CD4-positive, alpha-beta T cell treated with Interleukin-21 for 1 hour (primary cell): ENCODE results near the gene BEGAIN.

Experiments
- DNase-seq: peaks from one replicate; pipeline ENCODE4 v3.0.0-alpha.2; 2020

BEGAIN gene

DNA sequence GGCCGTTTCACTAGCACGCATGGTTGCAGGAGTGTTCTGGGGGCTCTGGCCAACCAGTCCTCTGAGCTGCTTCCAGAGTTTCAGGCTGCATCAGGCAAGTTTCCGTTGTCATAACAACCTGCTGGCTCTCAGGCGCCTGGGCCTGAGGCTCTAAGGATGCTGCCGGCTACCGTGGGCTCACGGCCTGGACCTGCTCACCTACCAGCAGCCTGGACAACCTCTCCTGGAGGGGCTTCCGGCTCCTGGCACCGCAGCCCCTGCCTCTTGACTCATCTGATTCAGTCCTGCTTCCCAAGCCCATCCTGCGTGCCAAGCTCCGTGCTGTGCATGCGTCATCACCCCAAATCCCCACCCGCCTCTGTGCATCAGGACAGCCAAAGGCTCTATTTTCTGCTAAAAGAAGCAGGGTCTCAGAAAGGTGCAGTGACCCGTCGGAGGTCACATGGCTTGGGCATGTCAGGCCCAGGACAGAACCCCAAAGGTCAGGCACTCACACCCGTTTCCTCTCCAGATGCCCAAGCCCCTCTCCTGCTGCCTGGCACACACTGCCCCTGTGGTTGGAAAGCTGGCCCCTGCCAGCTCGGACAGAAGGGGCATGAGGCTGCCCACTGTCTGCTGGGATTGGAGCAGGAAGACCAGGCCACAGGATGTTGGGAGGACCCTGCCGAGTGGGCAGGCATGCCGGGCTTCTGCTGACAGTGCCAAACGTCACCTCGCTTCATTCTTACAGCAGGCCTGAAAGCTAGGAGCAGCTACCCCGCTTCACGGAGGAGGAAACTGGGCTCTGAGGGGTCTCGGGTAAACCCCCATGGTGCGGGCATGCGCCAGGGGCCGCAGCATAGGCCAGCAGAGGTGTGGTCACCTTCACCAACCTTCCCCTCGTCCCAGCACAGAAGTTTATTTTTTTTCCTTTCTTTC, 5.7 kb downstream of the BEGAIN start:
- DNase-seq = no peak

DNA sequence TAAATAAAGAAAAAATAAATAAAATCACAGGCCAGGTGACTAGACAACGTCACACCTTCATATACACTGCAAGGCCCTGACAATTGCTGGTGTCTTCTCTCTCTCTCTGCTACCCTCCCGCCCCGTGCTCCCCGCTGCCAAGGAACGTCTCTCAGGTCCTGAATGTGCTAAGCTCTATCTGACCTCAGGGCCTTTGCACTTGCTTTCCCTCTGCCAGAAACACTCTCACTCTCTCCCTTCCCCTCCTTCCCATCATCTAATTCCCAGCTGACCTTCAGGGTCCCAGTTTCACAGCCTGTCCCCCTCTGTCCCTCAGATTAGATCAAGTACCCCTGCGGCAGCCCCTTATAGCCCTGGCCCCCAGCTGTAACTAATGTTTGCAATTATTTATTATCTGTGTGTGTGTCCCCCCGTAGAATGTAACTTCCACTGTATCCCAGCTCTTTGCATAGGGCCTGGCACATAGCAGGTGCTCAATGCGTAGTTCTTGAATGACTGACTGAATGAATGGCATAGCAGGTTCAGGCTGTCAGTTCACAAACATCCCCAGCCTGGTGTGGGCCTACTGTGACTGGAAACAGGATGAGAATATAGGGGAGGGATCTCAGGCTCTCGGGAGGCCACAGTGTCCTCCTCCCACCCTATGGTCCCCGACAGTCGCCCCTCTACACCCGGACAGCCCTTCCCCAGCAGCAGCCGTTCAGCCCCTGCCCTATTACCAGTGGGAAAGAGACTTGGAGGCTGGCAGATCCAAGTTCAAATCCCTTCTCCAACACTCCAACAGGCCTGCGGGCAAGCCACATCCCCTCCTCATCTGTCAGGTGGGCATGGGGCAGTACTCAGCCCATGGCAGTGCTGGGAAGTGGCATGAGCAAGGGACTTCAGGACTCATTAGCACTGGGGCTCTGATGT, 6.6 kb downstream of the BEGAIN start:
- DNase-seq = no peak

DNA sequence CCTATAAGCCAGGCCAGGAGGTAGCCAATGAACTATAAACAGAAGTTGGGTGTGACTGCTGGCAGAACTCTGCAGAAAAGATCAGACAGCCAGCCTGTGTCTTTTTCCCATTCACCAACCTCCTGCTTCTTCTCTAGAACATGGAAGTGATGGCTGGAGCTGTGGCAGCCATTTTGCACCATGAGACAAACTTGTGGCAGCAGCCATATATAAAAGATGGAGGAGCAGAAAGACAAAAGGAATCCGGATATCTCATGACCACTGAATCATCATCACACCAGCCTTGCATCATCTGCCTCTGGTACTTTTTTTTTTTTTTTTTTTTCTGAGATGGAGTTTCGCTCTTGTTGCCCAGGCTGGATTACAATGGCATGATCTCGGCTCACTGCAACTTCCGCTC, 8.7 kb downstream of the BEGAIN start:
- DNase-seq = no peak

DNA sequence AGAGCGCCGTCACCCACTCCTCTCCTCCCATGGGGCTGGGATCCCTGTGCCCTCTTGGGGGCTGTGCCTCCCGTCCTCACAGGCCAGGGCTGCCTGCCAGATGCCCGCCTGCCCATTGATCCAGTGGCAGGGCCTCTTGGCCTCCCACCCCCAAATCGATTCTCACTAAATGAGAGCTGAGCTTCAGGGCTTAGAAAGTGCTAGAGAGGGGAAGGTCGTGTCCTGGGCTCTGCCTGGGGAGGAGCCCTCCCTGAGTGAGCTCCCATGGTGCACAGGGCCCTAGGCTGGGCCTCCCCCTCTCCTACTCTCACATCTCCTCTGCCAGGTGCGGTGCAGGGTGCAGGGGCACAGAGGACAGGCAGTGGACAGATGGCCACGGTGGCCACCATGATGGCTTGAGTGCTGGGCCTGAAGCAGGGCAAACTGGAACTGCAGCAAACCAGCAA, 9.2 kb downstream of the BEGAIN start:
- DNase-seq = no peak

GRCh38 chr14:100577321-100577985, 9.8 kb downstream of the BEGAIN start:
- no peak for DNase-seq

- no peak for DNase-seq
These were observed 10.8 kb downstream of the BEGAIN start for GRCh38 chr14:100576091-100577085.

DNA sequence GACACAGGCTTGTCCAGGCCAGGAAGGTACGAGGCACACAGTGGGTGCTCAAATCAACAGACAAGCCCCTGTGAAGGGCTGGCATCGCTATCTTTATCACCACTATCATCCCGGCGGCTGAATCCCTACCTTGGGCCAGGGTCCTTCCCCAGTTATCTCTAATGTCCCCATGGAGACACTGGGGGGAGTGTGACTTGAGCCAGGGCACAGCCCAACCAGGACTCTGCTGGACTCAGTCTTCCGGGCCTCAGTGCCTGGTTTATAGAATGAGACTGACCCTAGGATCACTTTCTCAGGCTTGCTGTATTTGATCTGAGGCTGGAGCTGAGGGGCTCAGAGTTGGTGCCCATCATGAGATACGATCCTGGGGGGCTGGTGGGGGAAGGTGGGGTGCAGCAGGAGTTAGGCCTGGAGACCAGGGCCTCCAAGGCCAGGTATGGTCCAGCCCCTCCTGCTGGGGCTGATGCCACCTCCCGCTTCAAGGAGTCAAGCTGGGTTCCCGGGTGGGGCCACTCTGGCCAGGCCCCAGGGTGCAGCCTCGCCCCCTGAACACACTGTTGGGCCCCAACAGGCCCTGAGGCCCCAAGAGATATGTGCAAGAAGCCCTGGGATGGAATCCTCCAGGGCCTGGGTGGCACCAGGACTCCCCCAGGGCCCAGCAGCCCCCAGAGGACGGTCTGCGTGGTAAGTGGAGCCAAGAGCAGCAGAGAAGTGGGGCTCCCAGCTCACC, 11.8 kb downstream of the BEGAIN start:
- DNase-seq = no peak

DNA sequence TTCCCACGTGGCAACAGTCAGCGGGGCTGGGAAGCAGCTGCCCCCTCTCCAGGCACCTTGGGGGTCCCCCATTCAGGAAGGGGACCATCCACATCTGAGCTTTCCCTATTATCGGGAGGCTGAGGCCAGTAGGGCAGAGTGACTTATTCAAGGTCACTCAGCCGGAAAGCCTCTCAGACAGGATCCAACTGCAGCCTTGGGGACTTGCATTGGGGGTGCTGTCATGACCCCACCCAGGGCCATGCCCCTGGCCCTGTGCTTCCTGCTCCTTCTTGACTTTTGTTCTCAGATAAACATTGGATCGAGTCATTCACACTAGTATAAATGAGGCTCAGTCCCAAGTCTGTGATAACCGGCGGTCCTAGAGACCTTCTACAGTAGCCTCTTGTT, 12.6 kb downstream of the BEGAIN start:
- DNase-seq = no peak

GRCh38 chr14:100573757-100574641, 13.2 kb downstream of the BEGAIN start:
- DNase-seq = no peak

DNA sequence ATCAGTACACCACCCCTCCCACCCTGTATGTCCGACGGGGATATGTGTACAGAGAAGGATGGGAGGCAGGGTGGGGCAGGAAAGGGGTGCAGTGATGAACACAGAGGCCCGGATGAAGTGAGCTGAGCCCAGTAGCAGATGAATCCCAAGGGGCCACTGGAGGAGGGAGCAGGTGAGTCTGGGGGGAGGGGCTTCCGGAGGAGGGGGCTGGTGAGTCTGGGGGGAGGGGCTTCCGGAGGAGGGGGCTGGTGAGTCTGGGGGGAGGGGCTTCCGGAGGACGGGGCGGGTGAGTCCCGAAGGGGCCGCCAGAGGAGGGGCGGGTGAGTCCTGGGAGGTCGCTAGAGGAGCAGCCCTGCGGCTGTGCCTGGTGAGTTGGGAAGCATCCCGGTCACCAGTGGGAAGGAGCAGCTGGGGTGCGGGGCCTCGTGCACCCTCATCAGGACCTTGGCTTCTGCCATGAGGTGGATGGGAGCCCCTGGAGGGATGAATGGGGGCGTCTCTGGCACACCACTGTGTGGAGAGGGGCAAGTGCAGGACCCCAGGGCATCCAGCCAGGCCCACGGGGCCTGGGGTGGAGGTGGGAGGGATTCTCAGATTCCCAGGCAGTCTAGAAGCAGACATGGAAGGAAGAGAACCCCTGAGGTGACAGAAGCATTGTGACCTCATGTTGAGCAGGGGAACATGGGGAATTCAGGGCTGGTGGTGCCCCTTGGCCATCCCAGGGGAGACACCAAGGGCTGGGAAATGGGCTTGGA, 14.0 kb downstream of the BEGAIN start:
- DNase-seq = no peak

DNA sequence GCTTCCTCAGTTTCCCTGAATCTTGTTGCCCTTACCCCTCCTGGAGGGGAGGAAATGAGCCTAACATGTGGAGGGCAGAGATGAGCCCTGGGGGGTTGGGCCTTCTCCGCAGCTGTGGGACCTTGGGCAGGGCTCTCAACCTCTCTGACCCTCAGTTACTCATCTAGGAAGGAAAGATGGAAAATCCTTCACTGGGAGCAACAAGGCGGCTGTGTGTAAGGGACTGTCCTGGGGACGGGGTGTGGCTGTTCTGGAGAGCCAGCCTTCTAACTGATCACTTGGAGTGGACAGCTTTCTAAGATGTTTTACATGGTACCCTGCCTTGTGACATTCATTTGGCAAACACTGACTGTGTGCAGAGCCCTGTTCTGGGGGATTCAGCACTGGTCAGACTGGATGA, 14.7 kb downstream of the BEGAIN start:
- no peak for DNase-seq

GRCh38 chr14:100571837-100572236, 15.4 kb downstream of the BEGAIN start:
- no peak for DNase-seq

- no peak for DNase-seq
These were observed 16.3 kb downstream of the BEGAIN start for GRCh38 chr14:100570726-100571454.

DNA sequence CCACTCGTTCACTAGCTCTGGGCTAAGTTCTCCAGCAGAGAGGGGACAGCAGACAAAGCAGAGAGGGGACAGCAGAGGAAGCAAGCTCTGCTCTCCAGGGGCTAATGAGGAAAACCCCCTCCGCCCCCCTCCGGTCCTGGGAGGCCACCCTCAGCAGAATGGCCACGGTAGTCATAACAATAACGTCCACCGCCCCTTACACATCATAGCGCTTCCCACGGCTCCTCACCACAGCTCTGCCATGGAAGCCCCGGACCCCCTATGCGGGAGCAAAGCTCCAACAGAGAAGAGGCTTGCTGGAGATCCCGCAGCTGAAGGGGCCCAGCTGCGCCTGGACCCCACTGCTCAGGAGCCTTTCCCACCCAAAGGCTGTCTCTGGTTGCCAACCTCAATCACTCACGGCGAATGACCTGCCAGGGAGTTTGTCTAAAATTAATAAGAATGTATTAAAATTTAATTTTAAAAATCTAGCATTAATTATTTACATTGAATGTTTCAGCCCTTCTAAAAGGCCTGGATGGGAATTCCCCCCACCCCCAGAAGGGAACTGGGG, 17.4 kb downstream of the BEGAIN start:
- no peak for DNase-seq

DNA sequence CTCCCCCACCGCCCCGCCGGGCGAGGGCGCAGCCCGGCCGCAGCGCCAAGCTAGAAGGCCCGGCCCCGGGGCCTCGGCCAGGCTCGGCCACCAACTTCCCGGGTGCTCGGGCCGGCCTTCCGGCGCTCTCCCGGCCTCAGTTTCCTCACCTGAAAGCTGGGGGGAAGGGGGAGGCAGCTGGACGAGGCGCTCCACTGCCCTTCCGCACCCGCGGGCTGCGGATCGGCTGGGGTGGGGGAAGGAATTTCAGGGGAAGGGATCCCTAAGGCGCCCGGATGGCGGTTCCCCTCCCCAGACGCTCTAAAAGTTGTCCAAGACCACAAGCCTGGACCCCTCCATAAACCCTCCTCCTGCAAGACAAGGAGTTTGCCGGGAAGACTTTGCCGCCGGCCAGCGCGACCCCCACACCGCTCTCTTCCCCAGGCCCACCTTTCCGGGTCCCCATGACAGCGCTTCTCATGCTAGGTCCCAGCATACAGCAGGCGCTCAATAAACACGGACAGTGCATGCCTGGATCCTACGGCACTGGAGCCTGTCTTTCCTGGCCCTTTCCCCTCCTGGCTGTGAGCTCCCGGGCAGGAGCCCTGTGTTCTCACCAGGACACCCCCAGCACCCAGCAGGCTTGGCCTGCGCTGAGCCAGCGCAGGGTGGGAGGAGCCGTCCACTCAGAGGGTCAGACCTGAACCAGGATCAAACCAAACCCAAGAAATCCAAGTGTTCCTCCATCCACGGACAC, 18.1 kb downstream of the BEGAIN start:
- DNase-seq = no peak

DNA sequence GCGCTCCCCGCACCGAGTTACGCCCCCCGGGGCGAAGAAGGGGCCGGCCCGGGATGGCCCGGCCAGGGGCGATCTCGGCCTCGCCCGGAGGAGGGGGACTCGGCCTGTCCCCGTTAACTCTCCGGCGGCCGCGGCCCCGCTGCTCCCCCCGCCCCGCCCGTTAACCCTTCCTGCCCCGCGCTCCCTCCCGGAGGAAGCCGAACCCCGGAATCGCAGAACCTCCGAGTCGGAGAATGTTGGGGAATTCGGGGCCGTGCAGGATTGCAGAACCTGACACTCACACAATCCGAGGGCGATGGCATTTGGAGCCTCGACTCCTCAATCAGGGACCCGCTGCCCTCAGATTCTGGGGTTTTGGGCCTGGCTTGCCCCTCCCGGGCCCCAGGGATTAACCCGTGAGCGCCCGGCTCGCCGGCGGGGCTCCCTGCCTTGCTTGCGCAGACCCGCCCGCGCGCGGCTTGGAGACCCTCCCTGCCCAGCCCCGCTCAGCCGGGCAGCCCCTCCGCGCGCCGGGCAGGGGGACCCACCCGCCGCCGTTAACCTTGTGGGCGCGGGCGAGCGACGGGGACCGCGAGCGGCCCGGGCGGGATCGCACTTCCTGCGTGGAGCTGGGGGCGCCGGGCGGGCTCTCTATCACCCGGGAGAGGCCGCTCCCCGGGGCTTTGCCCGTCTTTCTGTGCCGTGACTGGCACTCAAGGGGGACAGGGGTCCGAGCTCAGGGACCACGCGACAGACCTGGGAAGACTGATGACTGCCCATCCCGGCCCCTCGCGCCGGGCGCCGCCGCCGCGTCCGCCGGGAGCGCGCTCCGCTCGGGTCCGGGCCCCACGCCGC, 18.8 kb downstream of the BEGAIN start:
- no peak for DNase-seq

DNA sequence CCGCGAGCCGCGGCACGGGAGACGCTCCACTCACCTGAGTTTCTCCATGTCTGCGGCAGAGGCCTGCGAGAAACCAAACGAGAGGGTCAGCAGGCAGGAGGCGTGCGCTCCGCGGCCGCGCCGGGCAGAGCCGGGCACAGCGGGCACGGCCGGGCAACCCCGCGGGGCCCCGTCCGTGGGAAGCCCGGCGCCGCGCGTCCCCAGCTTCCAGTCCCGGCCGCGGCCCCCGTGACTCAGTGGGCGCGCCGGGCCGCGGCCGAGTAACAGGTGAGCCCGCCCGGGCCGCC, 19.4 kb downstream of the BEGAIN start:
- DNase-seq = no peak
